HT1080 (cell line): ENCODE data around the gene CLEC11A. TPM values are rescaled to one million over a fixed set of nuclear protein-coding genes. Genes with fewer than 3 reads are reported as not detected.

Source experiments
- DNase-seq: peaks from one replicate; pipeline ENCODE4 v3.0.0-alpha.2; 2015; ENCODE audit warnings: low read depth
- total RNA-seq: library from RNA; depleted of rRNA; stranded (reverse); fragments of >200 nt; shearing (Covaris generic); gene quantifications from 2 replicates; pipeline ENCODE4 v1.2.3, GENCODE V29; 2014

Gene CLEC11A
- total RNA-seq, 1 experiment from 2014 or later = 163 TPM

DNA sequence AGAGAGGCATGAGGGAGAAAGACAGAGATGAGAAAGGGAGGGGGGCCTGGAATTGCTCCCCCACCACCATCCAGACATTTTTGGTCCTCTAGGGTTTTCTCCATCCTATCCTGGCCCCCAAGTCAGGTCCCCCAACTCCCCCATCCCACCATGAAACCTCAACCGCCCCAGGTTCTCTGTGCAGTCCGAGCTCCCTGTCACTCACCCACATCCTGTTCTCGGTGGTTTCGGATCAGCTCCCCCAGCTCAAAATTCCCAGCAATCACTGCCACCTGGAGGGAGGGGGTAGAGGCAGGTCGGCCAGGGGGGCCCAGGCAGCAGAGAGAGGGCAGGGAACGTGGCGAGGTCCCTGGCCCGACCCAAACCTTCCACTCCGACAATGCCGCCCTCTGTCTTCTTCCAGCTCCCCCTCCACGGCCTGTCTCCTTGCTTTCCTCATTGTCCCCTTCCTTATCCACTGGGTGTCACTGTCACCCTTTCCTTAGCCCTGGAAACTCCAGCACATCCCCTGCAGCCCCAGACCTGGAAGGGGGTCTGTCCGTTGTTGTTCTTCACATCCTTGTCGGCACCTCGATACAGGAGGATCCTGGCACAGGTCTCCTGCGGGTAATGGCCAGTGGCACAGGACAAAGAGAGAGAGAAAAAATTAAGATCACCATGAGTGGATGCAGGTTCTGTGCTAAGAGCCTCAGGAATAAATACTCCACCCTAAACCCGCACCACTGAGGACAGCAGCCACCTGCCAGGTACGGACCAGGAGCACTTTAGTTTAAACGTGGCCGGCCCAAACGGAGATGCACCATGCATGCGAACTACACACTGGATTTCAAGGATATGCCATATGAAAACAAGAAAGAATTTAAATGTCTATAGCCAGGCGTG, 19.0 kb upstream of the CLEC11A start:
- peak; percentile 61 for DNase-seq

DNA sequence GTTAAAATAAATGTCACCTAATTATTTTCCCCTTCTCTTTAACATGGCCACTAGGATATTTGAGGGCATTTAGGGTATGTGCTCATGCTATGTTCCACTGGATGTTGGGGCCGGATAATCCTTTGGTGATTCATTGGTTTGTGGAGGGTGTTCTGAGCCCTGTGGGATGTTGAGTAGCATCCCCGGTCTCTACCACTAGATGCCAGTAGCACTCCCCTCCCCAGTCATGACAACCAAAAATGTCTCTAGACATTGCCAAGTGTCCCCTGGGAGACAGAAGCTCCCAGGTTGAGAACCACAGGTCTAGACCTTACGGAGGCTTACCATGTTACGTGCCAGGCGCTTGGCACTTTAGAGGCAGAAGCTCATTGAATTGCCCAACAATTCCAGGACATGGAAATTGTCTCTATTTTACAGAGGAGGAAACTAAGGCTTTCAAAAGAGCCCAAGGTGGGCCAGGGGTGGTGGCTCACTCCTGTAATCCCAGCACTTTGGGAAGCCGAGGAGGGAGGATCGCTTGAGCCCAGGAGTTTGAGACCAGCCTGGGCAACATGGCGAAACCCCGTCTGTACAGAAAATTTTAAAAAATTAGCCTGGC, 17.6 kb upstream of the CLEC11A start:
- DNase-seq = peak; percentile 91

DNA sequence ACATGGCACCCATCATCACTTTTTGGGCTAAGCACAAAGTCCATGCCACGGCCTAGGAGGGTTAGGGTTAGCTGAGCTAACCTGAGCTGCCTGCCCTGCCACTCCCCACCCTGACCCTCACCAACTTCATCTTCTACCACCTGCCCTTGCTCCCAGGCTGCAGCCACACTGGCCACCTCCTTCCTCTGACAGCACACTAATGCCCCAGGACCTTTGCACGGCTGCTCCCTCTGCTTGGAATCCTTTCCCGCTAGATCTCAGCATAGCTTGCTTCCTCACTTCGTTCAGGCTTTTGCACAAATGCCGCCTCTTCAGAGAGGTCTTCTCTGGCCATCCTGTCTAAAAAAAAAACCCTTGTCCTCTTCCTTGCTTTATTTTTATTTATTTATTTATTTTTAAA, 16.8 kb upstream of the CLEC11A start:
- DNase-seq = no peak

DNA sequence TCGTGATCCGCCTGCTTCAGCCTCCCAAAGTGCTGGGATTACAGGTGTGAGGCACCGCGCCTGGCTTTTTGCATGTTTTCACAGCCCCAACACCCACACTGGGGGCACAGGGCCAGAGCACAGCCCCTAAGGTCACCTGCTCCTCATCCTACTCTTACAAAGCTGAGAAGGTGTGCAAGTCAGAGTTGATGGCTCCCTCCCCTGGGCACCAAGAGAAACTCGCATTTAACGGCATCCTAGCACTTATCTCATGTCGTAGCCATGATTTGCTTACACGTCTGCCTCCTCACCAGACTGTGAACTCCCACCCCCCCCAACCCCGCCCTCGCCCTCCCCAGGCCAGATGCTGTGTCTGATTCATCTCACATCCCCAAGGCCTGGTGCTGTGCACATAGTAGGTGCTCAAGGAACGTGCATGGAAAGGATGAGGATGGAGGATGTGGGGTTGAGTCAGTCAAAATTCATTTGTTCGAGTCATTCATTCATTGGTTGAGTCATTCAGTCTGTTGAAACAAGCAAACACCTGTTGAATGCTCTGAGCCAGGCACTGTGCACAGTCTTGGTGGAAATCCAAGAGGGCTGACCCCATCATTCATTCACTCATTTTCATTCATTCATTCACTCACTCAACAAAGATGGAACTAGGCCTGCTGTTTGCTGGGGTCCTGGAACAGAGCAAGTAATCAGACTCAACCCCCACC, 14.8 kb upstream of the CLEC11A start:
- DNase-seq = peak; percentile 63

DNA sequence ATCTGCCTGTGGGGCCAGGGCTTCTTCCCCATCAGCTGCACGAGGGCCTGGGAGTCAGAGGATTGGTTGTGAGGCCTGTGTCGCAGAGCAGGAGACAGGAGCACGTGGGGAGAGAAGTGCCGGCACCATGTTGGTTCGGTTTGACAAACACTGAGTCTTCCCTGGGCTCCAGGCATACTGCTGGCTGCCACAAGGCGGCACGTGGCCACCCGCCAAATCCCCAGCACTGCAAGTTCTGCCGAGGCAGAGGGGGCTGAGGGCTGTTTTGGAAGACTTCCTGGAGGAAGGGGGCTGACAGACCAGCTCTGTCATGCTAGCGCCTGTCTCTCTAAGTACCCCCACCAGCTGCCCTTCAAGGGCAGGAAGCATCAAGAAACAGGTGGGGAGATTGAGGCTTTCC, 13.1 kb upstream of the CLEC11A start:
- DNase-seq = no peak

DNA sequence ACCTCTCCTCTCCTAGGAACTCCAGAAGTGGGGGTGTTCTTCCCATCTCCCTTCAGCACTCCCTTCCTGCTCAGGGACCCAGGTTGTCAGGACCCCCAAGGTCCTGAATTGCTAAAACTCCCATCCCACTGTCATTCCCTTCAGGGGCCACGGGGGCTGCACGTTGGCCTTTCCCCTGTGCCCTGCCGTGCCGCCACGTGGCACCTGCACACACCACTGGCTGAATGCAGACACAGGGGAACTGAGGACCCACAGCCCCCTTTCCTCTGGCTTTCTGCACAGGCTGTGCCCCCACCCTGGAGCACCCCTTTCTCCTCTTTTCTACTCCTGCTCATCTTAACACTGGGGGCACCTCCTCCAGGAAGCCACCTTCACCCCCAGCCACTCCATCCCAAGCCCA, 12.6 kb upstream of the CLEC11A start:
- DNase-seq = no peak

DNA sequence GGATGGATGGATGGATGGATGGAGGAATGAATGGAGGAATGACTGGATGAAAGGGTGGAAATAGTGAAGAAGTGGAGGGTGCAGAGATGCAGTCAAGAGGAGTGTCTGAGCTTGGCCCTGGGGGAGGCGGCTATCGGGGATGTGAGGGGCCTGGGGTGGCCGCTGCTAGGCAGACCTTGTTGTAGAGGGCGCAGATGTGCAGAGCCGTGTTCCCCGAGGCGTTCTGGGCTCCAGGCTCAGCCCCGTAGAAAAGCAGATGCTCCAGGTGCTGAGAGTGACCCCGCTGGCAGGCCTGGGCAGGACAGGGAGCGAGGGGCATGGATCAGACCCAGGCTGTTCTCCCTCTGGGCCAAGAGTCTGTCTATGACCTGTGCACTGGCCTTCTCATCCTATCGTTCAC, 12.0 kb upstream of the CLEC11A start:
- DNase-seq = no peak

DNA sequence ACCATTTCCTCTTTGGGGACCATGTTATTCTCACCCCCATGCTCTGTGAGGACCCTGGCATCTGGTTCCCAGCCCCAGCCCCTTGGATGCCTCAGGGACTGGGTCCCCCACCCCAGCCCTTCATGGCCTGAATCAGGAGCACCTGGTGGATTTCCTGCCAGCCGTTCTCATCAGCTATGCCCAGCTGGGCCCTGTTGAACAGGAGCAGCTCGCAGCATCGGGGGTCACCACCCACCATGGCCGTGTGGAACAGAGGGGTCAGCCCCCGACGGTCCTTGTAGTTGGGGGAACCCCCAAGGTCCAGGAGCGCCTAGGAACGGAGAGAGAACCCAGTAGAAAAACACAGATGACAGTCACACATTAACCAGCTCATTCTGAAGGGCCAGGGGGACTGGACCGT, 11.4 kb upstream of the CLEC11A start:
- DNase-seq = no peak

DNA sequence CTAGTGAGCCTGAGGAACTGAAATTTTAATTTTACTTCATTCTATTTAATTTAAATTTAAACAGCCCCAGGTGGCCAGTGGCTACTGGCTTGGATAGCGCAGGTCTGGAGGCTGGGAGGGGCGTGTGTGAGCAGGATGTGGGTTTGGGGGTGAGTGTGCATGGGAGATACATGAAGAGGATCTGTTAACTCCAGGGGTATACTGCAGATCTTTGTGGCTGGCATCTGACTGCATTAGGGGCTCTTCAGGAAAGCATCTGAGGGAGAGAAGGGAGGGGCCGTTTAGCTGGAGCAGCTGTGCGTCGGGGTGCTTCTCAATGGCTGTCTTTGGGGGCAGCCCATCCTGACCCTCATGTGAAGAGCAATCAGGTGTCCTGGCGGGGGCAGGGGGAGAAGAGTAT, 10.3 kb upstream of the CLEC11A start:
- DNase-seq = no peak

DNA sequence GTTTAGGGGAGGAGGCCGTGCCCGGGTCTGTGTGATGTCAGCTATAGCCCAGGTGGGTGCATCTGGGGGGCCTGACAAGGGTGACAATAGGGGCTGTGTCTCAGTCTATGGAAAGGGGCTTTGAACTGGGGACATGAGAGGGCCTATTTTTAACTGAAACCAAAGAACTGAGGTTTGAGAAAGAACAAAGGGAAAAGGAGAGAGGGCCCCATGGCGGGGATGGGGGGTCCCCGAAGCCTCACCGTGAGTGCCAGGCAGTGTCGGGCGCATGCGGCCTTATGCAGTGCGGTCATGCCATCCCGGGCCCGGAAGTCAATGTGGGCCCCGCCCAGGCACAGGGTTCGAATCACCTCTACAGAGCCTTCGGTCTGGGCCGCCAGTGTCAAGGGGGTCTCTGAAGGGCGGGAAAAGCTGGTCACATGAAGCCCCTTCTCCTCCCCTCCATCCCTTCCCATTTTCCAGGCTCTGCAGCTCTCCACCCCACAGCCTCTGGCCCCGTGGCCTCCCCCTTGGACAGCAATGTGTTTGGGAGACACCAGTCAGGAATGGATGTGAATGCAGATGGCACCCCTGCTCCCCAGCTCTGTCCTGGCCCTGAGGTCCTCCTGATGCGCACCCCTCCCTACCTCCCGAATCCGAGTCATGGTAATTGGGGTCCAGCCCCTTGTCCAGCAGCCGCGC, 9.5 kb upstream of the CLEC11A start:
- no peak for DNase-seq

DNA sequence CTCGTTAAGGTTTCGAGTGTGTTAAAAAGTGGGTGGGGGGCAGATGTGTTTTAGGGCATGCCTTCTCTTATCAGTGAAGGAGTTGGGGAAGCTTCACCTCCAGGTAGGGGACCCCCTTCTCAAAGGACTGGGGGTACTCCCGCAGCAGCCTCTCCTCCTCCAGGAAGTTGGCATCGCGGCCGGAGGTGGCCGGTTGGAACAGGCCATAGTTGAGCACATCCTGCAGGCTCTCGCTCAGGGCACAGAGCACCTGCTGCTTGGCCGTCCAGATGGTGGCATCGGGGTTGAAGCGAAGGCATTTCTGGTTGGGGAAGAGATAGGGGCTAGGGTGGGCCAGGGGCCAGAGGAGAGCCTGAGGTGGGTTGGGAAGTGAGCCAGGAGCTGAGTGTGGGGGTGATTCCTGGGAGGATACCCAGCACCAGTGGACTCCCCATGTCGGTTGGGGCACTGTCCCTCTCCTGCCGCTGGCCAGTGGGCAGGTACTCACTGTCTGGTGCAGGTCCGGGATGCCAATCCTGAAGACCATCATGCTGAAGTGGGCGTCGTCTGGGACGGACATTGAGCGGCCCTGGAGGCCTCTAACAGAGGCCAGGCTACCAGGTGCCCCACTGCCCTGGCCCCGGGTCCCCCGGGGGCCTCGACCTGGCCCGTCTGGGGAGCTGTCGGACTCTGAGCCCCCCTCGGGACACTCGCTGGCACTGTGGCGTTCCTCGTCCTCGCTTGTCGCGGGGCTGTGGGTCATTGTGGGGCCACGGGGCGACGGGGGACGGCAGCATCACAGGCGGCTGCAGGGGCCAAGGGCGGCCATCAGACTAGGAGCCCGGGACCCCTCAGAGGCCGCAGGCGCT, 6.8 kb upstream of the CLEC11A start:
- DNase-seq = no peak

DNA sequence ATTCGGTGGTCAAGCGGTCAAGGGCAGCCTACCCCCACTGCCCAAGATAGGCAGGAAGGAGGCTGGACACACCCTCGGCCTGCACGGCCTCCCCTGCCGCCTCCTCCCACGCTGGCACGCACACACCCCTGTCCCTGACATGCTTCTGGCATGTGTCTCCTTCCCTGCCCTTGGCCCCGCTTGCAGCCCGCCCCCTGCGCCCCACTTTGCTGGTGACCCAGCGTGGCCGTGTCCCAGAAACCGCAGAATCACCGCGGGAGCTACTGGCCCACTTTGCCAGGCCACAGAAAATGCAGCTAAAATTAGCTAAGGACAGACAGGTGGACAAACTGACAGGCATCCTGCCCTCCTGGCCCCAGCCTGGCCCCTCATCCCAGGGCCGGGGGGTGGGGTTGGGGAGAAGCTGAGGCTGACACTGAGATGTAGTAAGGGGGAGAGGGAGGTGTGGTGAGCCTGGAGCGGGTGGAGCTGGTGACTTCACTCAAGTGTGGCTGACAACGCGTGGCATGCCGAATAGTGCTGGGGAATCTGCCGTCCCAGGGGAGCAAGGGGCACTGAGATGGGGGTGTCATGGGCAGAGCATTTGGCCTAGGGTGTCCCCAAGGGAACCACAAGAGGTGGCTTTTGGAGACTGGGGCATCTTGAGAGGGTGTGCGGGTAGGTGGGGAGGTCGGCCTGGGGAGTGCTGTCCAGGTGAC, 6.0 kb upstream of the CLEC11A start:
- no peak for DNase-seq

DNA sequence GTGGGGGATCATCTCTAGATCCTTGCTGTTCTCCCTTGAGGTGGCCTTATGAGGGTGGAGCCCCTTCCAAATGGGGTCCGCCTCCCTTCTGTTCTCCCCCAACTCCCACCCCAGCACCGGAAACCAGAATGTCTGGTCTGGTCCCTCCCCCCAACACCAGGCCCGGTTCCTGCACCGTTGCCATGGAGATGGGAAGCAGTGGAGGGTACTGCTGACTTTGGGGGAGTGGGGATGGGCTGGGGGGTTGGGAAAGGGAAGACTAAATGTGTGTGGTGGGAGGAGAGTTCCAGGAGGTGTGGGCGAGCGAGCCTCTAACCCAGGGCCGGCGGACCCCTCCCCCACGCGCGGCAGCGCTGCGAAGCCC, 5.3 kb upstream of the CLEC11A start:
- DNase-seq = no peak

DNA sequence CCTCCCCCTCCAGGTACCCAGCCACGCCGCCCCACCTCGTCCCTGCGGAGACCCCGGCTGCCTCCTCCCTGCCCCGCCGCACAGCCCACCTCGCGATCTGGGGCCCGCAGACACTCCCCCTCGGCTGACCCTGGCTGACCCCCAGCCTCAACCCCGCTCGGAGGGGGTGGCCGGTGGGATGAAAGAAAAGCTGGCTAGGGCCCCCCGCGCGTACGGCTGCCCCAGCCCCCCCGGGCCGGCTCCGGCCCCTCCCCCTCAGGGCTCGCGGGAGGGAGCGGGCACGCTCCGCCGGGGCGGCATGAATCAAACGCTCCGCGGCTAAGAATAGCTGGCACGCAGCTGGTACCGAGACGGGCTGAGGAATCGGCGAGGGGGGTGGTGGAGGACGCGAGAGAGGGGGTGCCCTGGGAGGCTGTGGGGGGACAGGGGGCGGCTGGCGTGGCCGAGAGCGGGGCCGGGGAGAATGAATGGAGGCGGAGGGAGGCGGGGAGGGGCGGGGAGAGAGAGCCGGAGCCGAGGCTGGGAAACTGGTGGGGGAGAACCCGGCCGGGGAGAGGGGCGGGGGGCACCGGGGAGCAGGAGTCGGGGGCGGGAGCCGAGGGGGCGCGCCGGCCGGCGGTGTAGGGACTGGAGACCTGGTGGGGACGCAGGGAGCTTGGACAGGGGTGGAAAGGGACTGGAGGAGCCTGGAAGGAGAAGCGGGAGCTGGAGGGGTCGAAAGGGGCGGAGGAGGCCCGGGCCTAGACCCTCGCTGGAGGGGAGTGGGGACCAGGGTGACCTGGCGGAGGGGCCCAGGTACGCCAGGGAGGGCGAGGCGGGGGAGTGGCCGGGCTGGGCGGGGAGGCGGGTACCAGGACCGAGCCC, 4.7 kb upstream of the CLEC11A start:
- no peak for DNase-seq

DNA sequence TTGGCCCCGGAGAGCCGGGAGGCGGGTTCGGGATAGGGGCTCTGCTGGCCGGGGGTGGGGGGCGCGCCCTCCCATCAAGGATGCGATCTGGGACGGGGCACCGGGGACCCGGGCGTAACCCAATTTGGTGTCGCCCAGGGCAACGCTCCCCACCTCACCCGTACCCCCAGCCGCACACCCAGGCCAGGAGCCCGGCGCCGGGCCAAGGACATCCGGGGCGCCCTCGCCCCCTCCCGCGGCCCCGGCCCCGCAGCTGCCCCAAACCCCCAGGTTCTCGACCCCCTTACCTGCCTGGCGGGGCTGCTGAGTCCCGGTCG, 4.1 kb upstream of the CLEC11A start:
- no peak for DNase-seq

DNA sequence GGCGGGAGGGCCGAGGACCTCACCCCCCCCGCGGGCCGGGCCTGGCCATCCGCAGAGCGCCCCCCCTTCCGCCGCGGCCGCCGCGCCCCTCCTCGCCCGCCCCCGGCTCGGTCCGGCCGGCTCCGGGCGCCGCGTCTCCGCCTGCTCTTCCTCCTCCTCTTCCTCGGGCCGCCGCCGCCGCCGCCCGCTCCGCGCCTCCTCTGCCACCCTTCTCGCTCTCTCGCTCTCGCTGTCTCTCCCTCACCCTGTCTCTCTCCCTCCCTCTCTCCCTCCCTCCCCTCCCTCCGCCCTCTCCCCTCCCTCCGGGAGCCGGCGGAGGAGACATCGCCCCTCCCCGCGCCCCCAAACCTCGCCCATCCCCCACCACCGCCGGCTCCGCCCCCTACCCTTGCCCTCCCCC, 3.6 kb upstream of the CLEC11A start, which contains the start of gene SHANK1:
TSS of gene SHANK1 (minus strand) at position 237 of the 400 bp plus-strand sequence. CDS start 2,883 bp downstream, outside the sequence.
- no peak for DNase-seq

DNA sequence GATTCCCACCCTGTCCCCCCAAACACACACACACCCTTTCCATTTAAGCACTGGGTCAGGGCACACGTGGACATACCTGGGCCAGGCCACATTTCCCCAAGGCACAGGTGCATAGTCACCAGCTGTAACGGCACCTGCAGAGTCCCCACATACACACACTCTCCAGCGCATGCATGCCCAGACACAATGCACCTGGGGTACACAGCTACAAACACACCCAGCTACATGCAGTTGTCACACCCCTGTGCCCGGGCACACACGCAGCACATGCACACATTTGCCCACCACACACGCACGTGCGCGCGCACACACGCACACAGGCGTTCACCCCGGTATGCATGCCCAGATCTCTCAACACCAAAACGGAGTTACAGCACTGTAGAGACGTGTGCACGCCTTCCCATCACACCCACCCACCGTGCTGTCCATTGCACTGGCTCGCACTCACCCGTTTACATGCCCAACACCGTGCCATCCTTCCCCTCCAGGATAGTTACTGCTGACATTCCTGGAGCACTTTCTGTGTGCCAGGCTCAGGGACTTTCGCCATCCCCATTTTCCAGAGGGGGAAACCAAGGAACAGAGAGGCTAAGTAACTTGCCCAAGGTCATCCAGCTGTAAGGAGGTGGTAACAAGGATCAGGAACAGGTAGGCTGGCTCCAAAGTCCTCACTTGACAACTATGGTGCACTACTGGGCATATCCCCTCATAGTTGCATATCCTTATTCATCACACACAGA, 2.8 kb upstream of the CLEC11A start:
- DNase-seq = no peak

DNA sequence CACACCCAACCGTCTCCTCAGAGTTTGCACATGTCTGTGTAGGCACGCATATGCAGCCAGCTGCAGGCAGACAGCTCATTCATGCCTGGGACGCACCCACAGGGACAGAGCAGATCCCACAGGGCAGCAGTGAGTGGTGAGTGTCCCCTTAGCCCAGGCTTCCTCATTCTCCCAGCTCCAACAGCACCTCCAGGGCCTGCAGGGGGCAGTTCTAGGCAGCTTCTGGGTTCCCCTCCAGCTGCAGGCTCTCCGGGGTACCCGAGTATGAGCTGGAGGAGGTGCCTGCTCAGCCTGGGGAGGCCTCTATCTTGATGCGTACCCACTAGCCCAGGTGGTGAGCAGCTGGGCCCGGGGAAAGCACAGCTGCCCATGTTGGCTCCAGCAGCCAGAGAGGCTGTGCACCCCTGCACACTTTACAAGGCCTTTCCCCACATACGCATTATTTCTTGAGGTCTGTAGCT, 2.2 kb upstream of the CLEC11A start:
- peak; percentile 66 for DNase-seq
